ENCODE measurements around the gene GPR107.

Gene GPR107

GRCh38 chr9:130022566-130023143 is 31.1 kb upstream of the GPR107 start:
- no peak for DNase-seq (ENCODE audit: extremely low spot score)
- ChIA-PET CTCF (interaction anchor here (1.1 to 6.1 kb wide), 8 partner anchors 9 to 28 kb away, joined by 3 to 22 read pairs (median 4); no protein-coding TSS in a partner anchor), POLR2A (interaction anchor here (0.6 to 2.2 kb wide), 11 partner anchors 12 to 96 kb away, joined by 3 to 9 read pairs (median 5); no protein-coding TSS in a partner anchor)
- TF ChIP-seq CTCF (IDR thresholded peaks at IDR 0.05; ENCODE audit: control extremely low read depth, extremely low read depth, low read depth, missing control alignments), result no peak

- no peak for TF ChIP-seq CTCF (IDR thresholded peaks at IDR 0.05; ENCODE audit: control extremely low read depth, extremely low read depth, low read depth, missing control alignments)
- DNase-seq (ENCODE audit: extremely low spot score), result no peak
- POLR2A ChIA-PET, result interaction anchor here (0.6 to 2.2 kb wide), 11 partner anchors 12 to 97 kb away, joined by 3 to 9 read pairs (median 5); no protein-coding TSS in a partner anchor
- CTCF ChIA-PET, result interaction anchor here (1.1 to 6.1 kb wide), 9 partner anchors 9 to 134 kb away, joined by 3 to 22 read pairs (median 4); no protein-coding TSS in a partner anchor
Observed at GRCh38 chr9:130023144-130023787, 30.4 kb upstream of the GPR107 start.

GRCh38 chr9:130023994-130024596 is 29.6 kb upstream of the GPR107 start:
- no peak for DNase-seq (ENCODE audit: extremely low spot score)

GRCh38 chr9:130024597-130024994 is 29.1 kb upstream of the GPR107 start:
- CTCF ChIA-PET, result interaction anchor here (1.2 to 6.1 kb wide), 3 partner anchors 13 to 136 kb away, joined by 3 to 22 read pairs (median 4); no protein-coding TSS in a partner anchor
- POLR2A ChIA-PET, result interaction anchor here (0.6 to 2.2 kb wide), 5 partner anchors 19 to 36 kb away, joined by 3 to 9 read pairs (median 6); partner anchors contain the start of gene FNBP1
- DNase-seq (ENCODE audit: extremely low spot score), result no peak
- TF ChIP-seq CTCF (IDR thresholded peaks at IDR 0.05; ENCODE audit: control extremely low read depth, extremely low read depth, low read depth, missing control alignments), result no peak

More at GRCh38 chr9:130023994-130024596, 29.6 kb upstream of the GPR107 start:
- ChIA-PET POLR2A (interaction anchor here (0.6 to 2.2 kb wide), 11 partner anchors 12 to 91 kb away, joined by 3 to 9 read pairs (median 5); partner anchors contain the start of gene FNBP1), CTCF (interaction anchor here (1.2 to 6.1 kb wide), 5 partner anchors 8 to 135 kb away, joined by 3 to 22 read pairs (median 3); no protein-coding TSS in a partner anchor)
- TF ChIP-seq CTCF (IDR thresholded peaks at IDR 0.05; ENCODE audit: control extremely low read depth, extremely low read depth, low read depth, missing control alignments), result no peak

GRCh38 chr9:130026583-130027340 is 26.9 kb upstream of the GPR107 start:
- ChIA-PET CTCF (interaction anchor here (0.9 to 6.1 kb wide), 3 partner anchors 16 to 32 kb away, joined by 3 to 22 read pairs (median 3); no protein-coding TSS in a partner anchor), POLR2A (interaction anchor here (0.5 to 1.9 kb wide), 5 partner anchors 10 to 79 kb away, joined by 3 to 10 read pairs (median 5); no protein-coding TSS in a partner anchor)
- no peak for TF ChIP-seq CTCF (IDR thresholded peaks at IDR 0.05; ENCODE audit: control extremely low read depth, extremely low read depth, low read depth, missing control alignments)
- no peak for DNase-seq (ENCODE audit: extremely low spot score)
